ENCODE results near the gene HLA-E. TPM values are rescaled to one million over a fixed set of nuclear protein-coding genes. Genes with fewer than 3 reads are reported as not detected.

HLA-E gene
- polyA plus RNA-seq: 2,343 TPM

GRCh38 chr6:30489081-30490025 is at the start of gene HLA-E:
TSS of gene HLA-E (plus strand) at chr6:30489509. CDS start at chr6:30489532, 23 bp downstream.
- H3K4me1 Mint-ChIP-seq: peaks cover 18 to 29% (median 28%) of the 10 kb centered on the region in 3 donors
- peaks cover 26% of the 10 kb centered on the region for H3K36me3 Mint-ChIP-seq
- peaks cover 0 to 2% (median 0%) of the 10 kb centered on the region in 3 donors for H3K9me3 Mint-ChIP-seq
- peak within 1 kb of the TSS; percentile 94 to 100 (median 99) for H3K4me3 Mint-ChIP-seq
- H3K27me3 Mint-ChIP-seq: no peaks in the 10 kb centered on the region
- peak within 1 kb of the TSS; percentile 96 to 100 (median 98) for H3K27ac Mint-ChIP-seq

GRCh38 chr6:30441171-30441570 is 48.1 kb upstream of the HLA-E start:
- Mint-ChIP-seq H3K4me3 (no peak overlapping the region), H3K27ac (no peak overlapping the region), H3K27me3 (peaks cover 48% of the 10 kb centered on the region), H3K9me3 (no peaks in the 10 kb centered on the region), H3K4me1 (no peaks in the 10 kb centered on the region), H3K36me3 (no peaks in the 10 kb centered on the region)

- H3K27ac Mint-ChIP-seq: peak overlapping the region in 1 of 3 donors; percentile 25
- H3K4me3 Mint-ChIP-seq: no peak overlapping the region
- H3K9me3 Mint-ChIP-seq: no peaks in the 10 kb centered on the region
- no peaks in the 10 kb centered on the region for H3K36me3 Mint-ChIP-seq
- H3K4me1 Mint-ChIP-seq: no peaks in the 10 kb centered on the region
- H3K27me3 Mint-ChIP-seq: peaks cover 68% of the 10 kb centered on the region
Observed at GRCh38 chr6:30443657-30444450, 45.5 kb upstream of the HLA-E start.

- peak overlapping the region in 1 of 3 donors; percentile 25 for H3K27ac Mint-ChIP-seq
Observed at GRCh38 chr6:30444451-30444742, 44.9 kb upstream of the HLA-E start.

GRCh38 chr6:30446259-30446658 is 43.0 kb upstream of the HLA-E start:
- Mint-ChIP-seq H3K36me3 (no peaks in the 10 kb centered on the region), H3K27me3 (peaks cover 73% of the 10 kb centered on the region), H3K9me3 (no peaks in the 10 kb centered on the region), H3K4me1 (peaks cover 6 to 10% (median 9%) of the 10 kb centered on the region in 3 donors), H3K27ac (no peak overlapping the region), H3K4me3 (no peak overlapping the region)

More at GRCh38 chr6:30444451-30444742, 44.9 kb upstream of the HLA-E start:
- Mint-ChIP-seq H3K4me1 (no peaks in the 10 kb centered on the region), H3K9me3 (no peaks in the 10 kb centered on the region), H3K4me3 (no peak overlapping the region), H3K27me3 (peaks cover 72% of the 10 kb centered on the region), H3K36me3 (no peaks in the 10 kb centered on the region)

- H3K4me3 Mint-ChIP-seq: no peak overlapping the region
- H3K27me3 Mint-ChIP-seq: peaks cover 76% of the 10 kb centered on the region
- peaks cover 12 to 15% (median 14%) of the 10 kb centered on the region in 3 donors for H3K4me1 Mint-ChIP-seq
- no peaks in the 10 kb centered on the region for H3K36me3 Mint-ChIP-seq
- H3K27ac Mint-ChIP-seq: no peak overlapping the region
- H3K9me3 Mint-ChIP-seq: no peaks in the 10 kb centered on the region
Observed at GRCh38 chr6:30447237-30447636, 42.1 kb upstream of the HLA-E start.

- Mint-ChIP-seq H3K9me3 (no peaks in the 10 kb centered on the region), H3K36me3 (peaks cover 2% of the 10 kb centered on the region), H3K27me3 (peaks cover 84% of the 10 kb centered on the region), H3K27ac (no peak overlapping the region), H3K4me1 (peaks cover 18 to 22% (median 19%) of the 10 kb centered on the region in 3 donors), H3K4me3 (peak overlapping the region; percentile 15 to 91 (median 60))
Observed at GRCh38 chr6:30450548-30450908, 38.8 kb upstream of the HLA-E start.

- H3K36me3 Mint-ChIP-seq: peaks cover 2% of the 10 kb centered on the region
- H3K27me3 Mint-ChIP-seq: peaks cover 83% of the 10 kb centered on the region
- H3K4me1 Mint-ChIP-seq: peaks cover 18 to 22% (median 19%) of the 10 kb centered on the region in 3 donors
- peak overlapping the region; percentile 15 to 91 (median 60) for H3K4me3 Mint-ChIP-seq
- no peak overlapping the region for H3K27ac Mint-ChIP-seq
- H3K9me3 Mint-ChIP-seq: no peaks in the 10 kb centered on the region
Observed at GRCh38 chr6:30450909-30451841, 38.1 kb upstream of the HLA-E start.

- Mint-ChIP-seq H3K27me3 (peaks cover 76% of the 10 kb centered on the region), H3K4me3 (peak overlapping the region in 2 of 4 donors; percentile 49 to 65), H3K27ac (no peak overlapping the region), H3K9me3 (no peaks in the 10 kb centered on the region), H3K36me3 (peaks cover 2% of the 10 kb centered on the region), H3K4me1 (peaks cover 18 to 22% (median 19%) of the 10 kb centered on the region in 3 donors)
Observed at GRCh38 chr6:30452736-30453507, 36.4 kb upstream of the HLA-E start.

GRCh38 chr6:30453508-30454116 is 35.7 kb upstream of the HLA-E start:
- Mint-ChIP-seq H3K36me3 (peaks cover 2% of the 10 kb centered on the region), H3K27ac (peak overlapping the region in 1 of 3 donors; percentile 82), H3K4me3 (peak overlapping the region in 2 of 4 donors; percentile 49 to 52), H3K27me3 (peaks cover 75% of the 10 kb centered on the region), H3K9me3 (peaks cover 0 to 5% (median 0%) of the 10 kb centered on the region in 3 donors), H3K4me1 (peaks cover 18 to 22% (median 19%) of the 10 kb centered on the region in 3 donors)

- H3K4me1 Mint-ChIP-seq: peaks cover 10 to 24% (median 12%) of the 10 kb centered on the region in 3 donors
- peaks cover 78% of the 10 kb centered on the region for H3K27me3 Mint-ChIP-seq
- H3K4me3 Mint-ChIP-seq: no peak overlapping the region
- H3K36me3 Mint-ChIP-seq: peaks cover 2% of the 10 kb centered on the region
- peaks cover 4 to 12% (median 10%) of the 10 kb centered on the region in 3 donors for H3K9me3 Mint-ChIP-seq
- no peak overlapping the region for H3K27ac Mint-ChIP-seq
Observed at GRCh38 chr6:30459145-30459544, 30.2 kb upstream of the HLA-E start.

GRCh38 chr6:30461055-30461454 is 28.3 kb upstream of the HLA-E start:
- Mint-ChIP-seq H3K4me1 (peaks cover 14 to 29% (median 23%) of the 10 kb centered on the region in 3 donors), H3K27me3 (peaks cover 79% of the 10 kb centered on the region), H3K27ac (peak overlapping the region in 1 of 3 donors; percentile 60), H3K9me3 (peaks cover 4 to 12% (median 10%) of the 10 kb centered on the region in 3 donors), H3K36me3 (no peaks in the 10 kb centered on the region), H3K4me3 (peak overlapping the region in 1 of 4 donors; percentile 66)

- H3K36me3 Mint-ChIP-seq: no peaks in the 10 kb centered on the region
- H3K27ac Mint-ChIP-seq: no peak overlapping the region
- H3K4me1 Mint-ChIP-seq: peaks cover 21 to 33% (median 30%) of the 10 kb centered on the region in 3 donors
- peak overlapping the region in 1 of 4 donors; percentile 66 for H3K4me3 Mint-ChIP-seq
- peaks cover 82% of the 10 kb centered on the region for H3K27me3 Mint-ChIP-seq
- peaks cover 4 to 12% (median 10%) of the 10 kb centered on the region in 3 donors for H3K9me3 Mint-ChIP-seq
Observed at GRCh38 chr6:30462482-30462881, 26.8 kb upstream of the HLA-E start.
